Subcutaneous preadipocyte (primary cell): ENCODE results near the gene KRTAP5-10. TPM values are rescaled to one million over a fixed set of nuclear protein-coding genes. Genes with fewer than 3 reads are reported as not detected.

Experiments used
- small RNA-seq: library from RNA; depleted of rRNA; stranded (forward); fragments of <200 nt; gene quantifications from one replicate; pipeline ENCODE3, GENCODE V24; 2012
- total RNA-seq: library from RNA; depleted of rRNA; stranded (reverse); fragments of >200 nt; gene quantifications from 2 replicates; pipeline ENCODE4 v1.2.3, GENCODE V29; 2012

The KRTAP5-10 gene, protein sequence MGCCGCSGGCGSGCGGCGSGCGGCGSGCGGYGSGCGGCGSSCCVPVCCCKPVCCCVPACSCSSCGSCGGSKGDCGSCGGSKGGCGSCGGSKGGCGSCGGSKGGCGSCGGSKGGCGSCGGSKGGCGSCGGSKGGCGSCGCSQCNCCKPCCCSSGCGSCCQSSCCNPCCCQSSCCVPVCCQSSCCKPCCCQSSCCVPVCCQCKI
- not detected in 2 replicates for total RNA-seq

DNA sequence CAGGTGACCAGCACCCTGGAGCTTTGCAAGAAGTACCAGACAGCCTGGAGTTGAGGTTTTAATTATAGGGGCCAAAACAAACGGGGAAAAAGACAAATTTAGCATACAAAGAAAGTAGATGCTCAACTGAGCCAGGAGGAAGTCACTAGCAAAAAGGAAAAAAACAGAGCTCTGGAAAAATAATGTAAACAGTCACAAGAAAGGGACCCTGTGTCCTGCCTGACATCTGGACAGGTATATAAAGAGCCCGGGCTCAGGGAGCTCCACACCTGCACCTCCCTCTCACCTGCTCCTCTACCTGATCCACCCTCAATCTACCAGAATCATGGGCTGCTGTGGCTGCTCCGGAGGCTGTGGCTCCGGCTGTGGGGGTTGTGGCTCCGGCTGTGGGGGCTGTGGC is at the start of gene KRTAP5-10:
Gene KRTAP5-10 (plus strand): TSS at position 301 of the 400 bp plus-strand sequence. CDS start 25 bp downstream, at position 326.

DNA sequence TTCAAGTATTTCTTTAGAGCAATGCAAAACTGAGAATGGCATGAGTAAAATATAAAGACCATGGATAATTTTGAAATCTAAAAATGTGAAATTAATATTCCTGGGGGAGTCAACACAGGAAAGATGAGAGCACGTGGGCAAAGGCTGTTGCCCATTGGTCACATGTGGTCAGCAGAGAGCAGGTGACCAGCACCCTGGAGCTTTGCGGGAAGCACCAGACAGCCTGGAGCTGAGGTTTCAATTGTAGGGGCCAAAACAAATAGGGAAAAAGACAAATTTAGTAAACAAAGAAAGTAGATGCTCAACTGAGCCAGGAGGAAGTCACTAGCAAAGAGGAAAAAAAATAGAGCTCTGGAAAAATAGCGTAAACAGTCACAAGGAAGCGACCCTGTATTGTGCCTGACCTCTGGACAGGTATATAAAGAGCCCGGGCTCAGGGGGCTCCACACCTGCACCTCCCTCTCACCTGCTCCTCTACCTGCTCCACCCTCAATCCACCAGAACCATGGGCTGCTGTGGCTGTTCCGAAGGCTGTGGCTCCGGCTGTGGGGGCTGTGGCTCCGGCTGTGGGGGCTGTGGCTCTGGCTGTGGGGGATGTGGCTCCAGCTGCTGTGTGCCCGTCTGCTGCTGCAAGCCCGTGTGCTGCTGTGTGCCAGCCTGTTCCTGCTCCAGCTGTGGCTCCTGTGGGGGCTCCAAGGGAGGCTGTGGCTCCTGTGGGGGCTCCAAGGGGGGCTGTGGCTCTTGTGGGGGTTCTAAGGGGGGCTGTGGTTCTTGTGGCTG is 38.4 kb upstream of the KRTAP5-10 start, which contains the start of gene KRTAP5-7:
Gene KRTAP5-7 (plus strand): TSS at position 472 of the 780 bp plus-strand sequence. CDS start 34 bp downstream, at position 506.

DNA sequence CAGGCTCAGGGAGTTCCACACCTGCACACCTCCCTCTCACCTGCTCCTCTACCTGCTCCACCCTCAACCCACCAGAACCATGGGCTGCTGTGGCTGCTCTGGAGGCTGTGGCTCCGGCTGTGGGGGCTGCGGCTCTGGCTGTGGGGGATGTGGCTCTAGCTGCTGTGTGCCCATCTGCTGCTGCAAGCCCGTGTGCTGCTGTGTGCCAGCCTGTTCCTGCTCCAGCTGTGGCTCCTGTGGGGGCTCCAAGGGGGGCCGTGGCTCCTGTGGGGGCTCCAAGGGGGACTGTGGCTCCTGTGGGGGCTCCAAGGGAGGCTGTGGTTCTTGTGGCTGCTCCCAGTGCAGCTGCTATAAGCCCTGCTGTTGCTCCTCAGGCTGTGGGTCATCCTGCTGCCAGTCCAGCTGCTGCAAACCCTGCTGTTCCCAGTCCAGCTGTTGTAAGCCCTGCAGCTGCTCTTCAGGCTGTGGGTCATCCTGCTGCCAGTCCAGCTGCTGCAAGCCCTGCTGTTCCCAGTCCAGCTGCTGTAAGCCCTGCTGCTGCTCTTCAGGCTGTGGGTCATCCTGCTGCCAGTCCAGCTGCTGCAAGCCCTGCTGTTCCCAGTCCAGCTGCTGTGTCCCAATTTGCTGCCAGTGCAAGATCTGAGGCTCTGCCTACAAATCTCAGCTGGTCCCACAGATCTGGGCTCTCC is 27.2 kb upstream of the KRTAP5-10 start, which contains the start of gene KRTAP5-8:
Gene KRTAP5-8 (plus strand): TSS at position 49 of the 689 bp plus-strand sequence. CDS start 31 bp downstream, at position 80.

DNA sequence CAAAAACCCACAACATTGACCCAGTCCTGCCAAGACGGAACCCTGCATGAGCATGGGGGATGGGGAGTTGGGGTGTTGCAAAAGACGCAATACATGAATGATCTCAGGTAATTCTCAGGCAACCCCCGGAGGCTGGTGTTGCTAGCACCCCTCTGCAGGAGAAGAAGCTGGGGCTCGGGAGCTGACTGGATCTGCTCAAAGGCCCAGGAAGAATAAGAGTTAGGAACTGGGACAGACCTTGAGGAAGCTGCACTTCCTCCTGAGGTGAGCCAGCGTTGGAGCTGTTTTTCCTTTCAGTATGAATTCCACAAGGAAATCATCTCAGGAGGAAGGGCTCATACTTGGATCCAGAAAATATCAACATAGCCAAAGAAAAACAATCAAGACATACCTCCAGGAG is 17.2 kb upstream of the KRTAP5-10 start, which contains the start of gene KRTAP5-9:
Gene KRTAP5-9 (plus strand): TSS at position 301 of the 400 bp plus-strand sequence. CDS start 238 bp downstream, outside the sequence.

GRCh38 chr11:71582309-71582895 is 17.0 kb downstream of the KRTAP5-10 start, which contains the start of gene KRTAP5-11:
TSS of gene KRTAP5-11 (minus strand) at chr11:71582875. CDS start at chr11:71582837, 38 bp downstream.

Small RNA genes within 50 kb of the gene (small RNA-seq; reads per million reads assigned to genes)
- gene AP000867.1 (not detected), gene KRTAP5-14P (not detected)

Other genes starting within 250 kb of the KRTAP5-10 start
- 64.3 and 76.6 TPM in 2 replicates for gene DHCR7, start 117.2 kb upstream of the KRTAP5-10 start, total RNA-seq
- gene NADSYN1, start 112.4 kb upstream of the KRTAP5-10 start, total RNA-seq, result 70.8 and 78.6 TPM in 2 replicates
- gene KRTAP5-7, start 38.3 kb upstream of the KRTAP5-10 start, total RNA-seq, result 0.37 TPM in 1 of 2 replicates, not detected in the other
- gene KRTAP5-8, start 27.5 kb upstream of the KRTAP5-10 start, total RNA-seq, result not detected in 2 replicates
- gene KRTAP5-9, start 17.1 kb upstream of the KRTAP5-10 start, total RNA-seq, result not detected in 2 replicates
- gene KRTAP5-11, start 17.3 kb downstream of the KRTAP5-10 start, total RNA-seq, result not detected in 2 replicates